GM08714 (cell line): Measurements from ENCODE around the gene OSBPL5.

ENCODE experiments used
- H3K4me3 ChIP-seq: fragments of 200-500 bp; sonication (Bioruptor generic); 2 replicates; pipeline ENCODE4 v1.5.1; 2014; ENCODE audit warnings: mild to moderate bottlenecking, low read length, inconsistent platforms
- ZNF274 ChIP-seq: IDR thresholded peaks from 2 replicates; pipeline ENCODE4 v1.6.1; 2012; ENCODE audit warnings: mild to moderate bottlenecking, low read depth, low read length

OSBPL5 gene

DNA sequence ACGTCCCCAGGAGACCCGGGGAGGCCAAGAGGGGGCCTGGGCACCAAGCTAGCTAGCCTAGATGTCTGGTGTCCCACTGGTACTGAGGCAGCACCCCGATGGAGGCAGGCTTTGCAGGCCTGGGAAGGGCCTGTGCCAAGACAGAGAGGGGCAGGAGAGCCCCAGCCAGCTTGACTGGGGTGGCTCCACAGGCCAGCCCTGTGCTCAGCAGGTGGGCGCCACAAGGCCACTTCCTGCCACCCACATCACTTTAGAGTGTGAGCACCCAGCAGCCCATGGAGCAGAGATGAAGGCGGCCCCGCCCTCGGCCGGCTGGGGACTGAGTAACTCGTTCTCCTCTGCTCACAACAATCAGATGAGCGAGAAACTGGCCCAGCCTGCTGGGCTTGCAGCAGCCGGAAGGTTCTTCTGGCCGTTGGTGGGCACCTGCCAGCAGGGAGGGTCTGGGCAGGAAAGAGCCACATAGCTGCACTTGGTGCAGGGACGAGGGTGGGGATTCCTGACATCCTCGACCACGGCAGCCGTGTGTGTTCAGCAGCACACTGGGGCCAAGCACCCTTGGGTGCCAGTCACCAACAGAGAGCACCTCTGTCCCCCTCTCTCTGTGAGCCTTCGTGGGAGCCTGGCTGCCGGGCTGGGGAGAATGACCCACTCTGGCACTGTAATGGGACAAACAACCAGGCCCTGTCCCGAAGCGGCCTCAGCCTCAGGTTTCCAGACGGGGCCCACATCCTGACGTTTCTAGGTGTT, 7.6 kb downstream of the OSBPL5 start:
- no peak for TF ChIP-seq ZNF274
- no peak overlapping the region for H3K4me3 ChIP-seq

DNA sequence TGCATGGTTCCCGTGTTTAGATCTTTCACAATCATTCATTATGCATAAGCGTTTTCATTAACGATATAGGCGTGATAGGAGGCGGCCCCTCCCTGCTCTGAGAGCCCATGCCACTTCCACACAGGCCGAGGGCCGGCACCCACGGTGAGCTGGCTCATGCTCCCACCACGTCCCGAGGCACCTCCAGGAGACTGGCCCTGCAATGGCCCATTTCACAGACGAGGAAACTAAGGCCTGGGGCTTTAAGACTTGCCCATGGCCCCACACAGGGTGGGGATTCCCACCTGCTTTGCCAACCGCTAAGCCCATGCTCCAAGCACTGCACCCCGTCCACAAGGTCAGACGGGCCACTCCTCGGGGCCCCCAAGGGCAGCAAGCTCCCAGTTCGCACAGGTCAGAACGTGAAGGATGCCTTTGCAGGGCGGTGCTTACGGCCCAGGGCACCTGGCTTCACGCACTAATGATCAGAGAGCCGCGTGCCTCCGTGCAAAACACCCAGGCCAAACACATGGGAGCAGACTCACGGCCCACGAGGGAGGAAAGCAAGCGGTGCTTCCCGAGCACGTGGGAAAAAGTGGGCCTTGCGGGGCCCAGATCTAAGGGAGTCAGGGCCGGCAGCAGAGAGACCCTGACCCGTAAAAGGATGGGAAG, 8.3 kb downstream of the OSBPL5 start:
- no peak for TF ChIP-seq ZNF274
- H3K4me3 ChIP-seq: no peak overlapping the region

- H3K4me3 ChIP-seq: no peak overlapping the region
- no peak for TF ChIP-seq ZNF274
Measured at GRCh38 chr11:3156282-3156660, 8.8 kb downstream of the OSBPL5 start.

DNA sequence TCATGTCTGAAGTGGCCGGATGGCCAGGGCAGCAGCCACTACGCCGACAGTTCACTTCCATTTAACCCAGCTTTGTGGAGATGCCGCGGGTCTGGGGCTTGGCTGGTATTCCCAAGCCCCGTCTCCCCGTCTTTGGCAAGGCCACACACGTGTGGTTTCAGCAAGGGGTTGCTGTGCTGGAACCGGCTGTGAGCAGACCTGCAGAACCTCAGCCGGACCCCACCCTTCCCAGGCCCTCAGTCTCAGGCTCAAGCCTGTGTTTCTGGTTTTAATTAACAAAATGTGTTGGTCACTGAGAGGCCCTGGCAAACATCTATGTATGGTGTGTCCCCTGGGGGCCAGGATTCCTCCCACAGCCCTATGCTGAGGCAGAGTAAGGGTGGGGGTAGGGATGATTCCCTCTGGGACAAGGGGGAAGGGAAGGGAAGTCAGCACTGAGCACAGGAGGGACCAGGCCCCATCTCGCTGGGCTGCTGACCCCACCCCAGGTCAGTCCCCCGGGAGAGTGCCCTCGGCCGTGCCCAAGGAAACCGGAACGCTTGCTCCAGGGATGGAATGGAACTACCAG, 9.3 kb downstream of the OSBPL5 start:
- no peak overlapping the region for H3K4me3 ChIP-seq
- no peak for TF ChIP-seq ZNF274

DNA sequence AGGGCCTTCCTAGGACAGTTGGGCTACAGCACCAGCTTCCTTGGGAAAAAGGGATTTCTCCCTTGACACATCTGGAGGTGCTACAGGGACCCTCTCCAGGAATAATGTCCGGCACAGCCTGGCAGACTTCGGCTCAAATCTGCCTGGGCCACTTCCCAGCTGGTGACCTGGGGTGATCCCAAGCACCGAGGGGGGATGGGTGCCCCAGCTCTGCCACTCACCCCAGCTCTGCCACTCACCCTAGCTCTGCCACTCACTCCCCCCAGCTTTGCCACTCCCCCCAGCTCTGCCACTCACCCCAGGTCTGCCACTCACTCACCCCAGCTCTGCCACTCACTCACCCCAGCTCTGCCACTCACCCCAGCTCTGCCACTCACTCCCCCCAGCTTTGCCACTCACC, 9.9 kb downstream of the OSBPL5 start:
- TF ChIP-seq ZNF274: no peak
- no peak overlapping the region for H3K4me3 ChIP-seq

GRCh38 chr11:3154001-3154599, 11.0 kb downstream of the OSBPL5 start:
- H3K4me3 ChIP-seq: no peak overlapping the region
- no peak for TF ChIP-seq ZNF274

DNA sequence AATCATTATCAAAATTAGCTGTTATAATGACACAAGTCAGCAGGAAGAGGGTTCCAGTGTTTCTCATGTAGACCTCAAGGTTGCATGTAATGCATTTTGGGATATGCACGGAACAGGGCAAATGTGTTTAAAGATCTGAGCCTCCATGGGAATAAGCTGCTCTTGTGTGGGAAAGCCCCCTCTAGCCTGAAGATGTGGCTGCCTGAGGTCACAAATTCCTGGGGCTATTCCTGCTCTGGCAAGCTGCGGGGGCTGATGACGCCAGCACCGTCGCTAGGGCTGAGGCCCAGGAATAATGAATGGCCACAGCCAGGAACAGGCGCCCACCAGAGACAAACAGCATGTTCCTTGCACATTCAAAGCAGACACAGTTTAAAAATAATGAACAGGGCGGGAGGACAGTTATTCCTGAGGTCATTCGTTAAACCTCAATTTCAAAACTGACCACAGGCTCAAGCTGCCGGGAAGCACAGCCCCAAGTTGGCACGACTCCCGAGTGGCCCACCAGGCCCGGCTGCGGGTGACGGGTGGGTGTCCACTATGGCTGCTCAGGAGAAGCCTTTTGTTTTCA, 11.7 kb downstream of the OSBPL5 start:
- no peak for TF ChIP-seq ZNF274
- H3K4me3 ChIP-seq: no peak overlapping the region

- no peak for TF ChIP-seq ZNF274
- no peak overlapping the region for H3K4me3 ChIP-seq
Measured at GRCh38 chr11:3152471-3153110, 12.5 kb downstream of the OSBPL5 start.

- no peak overlapping the region for H3K4me3 ChIP-seq
- TF ChIP-seq ZNF274: no peak
Measured at GRCh38 chr11:3150726-3151125, 14.4 kb downstream of the OSBPL5 start.

- no peak for TF ChIP-seq ZNF274
- no peak overlapping the region for H3K4me3 ChIP-seq
Measured at GRCh38 chr11:3149852-3150188, 15.3 kb downstream of the OSBPL5 start.

DNA sequence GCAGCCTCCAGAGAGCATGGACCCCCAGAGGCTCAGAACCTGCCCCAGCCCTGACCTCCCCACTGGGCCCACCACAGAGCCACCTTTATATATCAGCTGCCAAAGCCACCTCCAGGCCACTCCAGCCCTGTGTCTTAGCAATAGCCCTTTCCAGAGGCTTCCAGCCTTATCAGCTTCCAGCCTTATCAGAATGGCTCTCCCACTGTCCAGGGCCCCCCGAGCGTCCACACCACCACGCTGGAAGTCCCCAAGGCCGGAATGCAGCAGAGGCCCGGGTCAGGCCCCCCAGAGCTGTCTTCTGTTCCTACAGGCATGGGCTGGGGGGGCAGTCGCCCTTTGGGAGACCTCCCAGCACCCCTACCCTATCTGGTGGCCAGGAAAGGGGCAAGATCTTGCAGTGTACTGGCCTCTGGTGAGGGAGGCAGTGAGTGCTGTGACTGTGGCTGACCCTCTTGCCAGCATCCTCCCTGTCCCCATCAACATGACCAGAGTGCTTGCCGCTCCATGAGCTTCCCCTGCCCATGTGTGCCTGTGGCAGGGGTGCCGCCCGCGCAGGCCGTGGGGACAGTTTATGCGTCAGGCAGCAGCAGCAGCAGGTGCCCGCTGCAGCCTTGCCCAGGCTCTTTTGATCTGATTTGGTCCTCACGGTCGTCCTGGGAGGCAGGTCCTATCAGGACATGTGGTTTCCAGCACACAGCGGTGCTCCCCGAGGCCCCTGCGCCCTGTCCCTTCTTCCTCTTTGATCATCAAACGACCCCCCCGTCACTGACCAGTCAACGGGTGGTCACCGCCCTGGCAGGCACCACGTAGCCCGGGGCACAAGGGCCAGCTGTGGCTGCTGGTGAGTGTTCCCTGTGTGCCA, 15.9 kb downstream of the OSBPL5 start:
- TF ChIP-seq ZNF274: no peak
- no peak overlapping the region for H3K4me3 ChIP-seq

- TF ChIP-seq ZNF274: no peak
- H3K4me3 ChIP-seq: no peak overlapping the region
Measured at GRCh38 chr11:3148255-3148989, 16.7 kb downstream of the OSBPL5 start.

DNA sequence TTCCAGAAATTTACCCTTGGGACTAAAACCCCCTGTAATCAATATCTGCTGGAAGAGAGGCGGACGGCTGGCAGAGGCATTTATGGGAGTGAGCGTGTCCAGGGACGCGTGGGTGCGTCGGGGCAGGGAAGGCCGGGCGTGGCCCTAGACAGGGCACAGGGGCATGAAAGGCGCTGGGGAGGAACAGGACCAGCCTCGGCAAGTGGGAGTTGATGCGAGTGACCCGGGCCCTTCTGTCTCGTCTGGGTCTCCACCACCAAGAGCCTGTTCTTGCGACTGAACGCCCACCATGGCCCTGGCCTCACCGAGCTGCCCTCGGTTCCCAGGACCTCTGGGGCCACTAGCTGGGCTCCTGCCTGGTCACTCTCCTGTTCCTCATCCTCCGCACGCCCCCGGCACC, 17.5 kb downstream of the OSBPL5 start:
- TF ChIP-seq ZNF274: no peak
- no peak overlapping the region for H3K4me3 ChIP-seq
